DMS53 treated with DMSO at 0.1 percent for 48 hours (cell line): ENCODE data around the gene TMUB1.

ENCODE experiments used
- DNase-seq: peaks from one replicate; lab custom pipeline; 2025; ENCODE audit not compliant: unreplicated experiment; lab: John Stamatoyannopoulos, UW

Gene TMUB1

GRCh38 chr7:151083071-151083823 is at the start of gene TMUB1:
TMUB1 (minus strand) TSS chr7:151083493; CDS start chr7:151082563, 930 bp downstream.
- DNase-seq = peak; percentile 44

GRCh38 chr7:151132461-151133205 is 49.3 kb upstream of the TMUB1 start:
- no peak for DNase-seq

- no peak for DNase-seq
These were observed 48.5 kb upstream of the TMUB1 start for GRCh38 chr7:151131592-151132293.

- no peak for DNase-seq
These were observed 47.9 kb upstream of the TMUB1 start for GRCh38 chr7:151131224-151131591.

GRCh38 chr7:151130741-151131157 is 47.5 kb upstream of the TMUB1 start:
- no peak for DNase-seq

GRCh38 chr7:151129960-151130591 is 46.8 kb upstream of the TMUB1 start:
- DNase-seq = no peak

GRCh38 chr7:151129117-151129959 is 46.0 kb upstream of the TMUB1 start:
- DNase-seq = no peak

GRCh38 chr7:151128716-151129115 is 45.4 kb upstream of the TMUB1 start:
- no peak for DNase-seq

GRCh38 chr7:151128144-151128543 is 44.9 kb upstream of the TMUB1 start:
- no peak for DNase-seq

GRCh38 chr7:151126491-151127137 is 43.3 kb upstream of the TMUB1 start:
- DNase-seq = no peak

- DNase-seq = no peak
These were observed 42.7 kb upstream of the TMUB1 start for GRCh38 chr7:151125846-151126481.

- no peak for DNase-seq
These were observed 42.2 kb upstream of the TMUB1 start for GRCh38 chr7:151125470-151125845.

GRCh38 chr7:151124899-151125399 is 41.7 kb upstream of the TMUB1 start:
- DNase-seq = no peak

- no peak for DNase-seq
These were observed 41.2 kb upstream of the TMUB1 start for GRCh38 chr7:151124481-151124880.

GRCh38 chr7:151123822-151124464 is 40.6 kb upstream of the TMUB1 start:
- DNase-seq = peak; percentile 84

- DNase-seq = no peak
These were observed 40.0 kb upstream of the TMUB1 start for GRCh38 chr7:151123158-151123821.

- DNase-seq = no peak
These were observed 39.5 kb upstream of the TMUB1 start for GRCh38 chr7:151122796-151123157.

- no peak for DNase-seq
These were observed 39.0 kb upstream of the TMUB1 start for GRCh38 chr7:151122276-151122675.
